GM12892 (cell line): ENCODE results near the gene ADAMTS2.
"Not testable (repeated sequence)": the region's sequence is repeated elsewhere in the genome, so short reads cannot be mapped to it uniquely, and the experiment has no call there.

Source experiments
- DNase-seq: peaks from one replicate; pipeline ENCODE4 v3.0.0; 2011; ENCODE audit not compliant: insufficient read length
- FAIRE-seq: peaks from 2 replicates; lab custom pipeline; 2011; peaks lifted over from hg19 to GRCh38; lab: Jason Lieb, UNC
- POLR2A ChIP-seq: IDR thresholded peaks from 2 replicates; pipeline ENCODE4 v1.6.1; 2011; ENCODE audit warnings: low read depth, low read length, control low read depth
- POLR2AphosphoS5 ChIP-seq: IDR thresholded peaks from 2 replicates; pipeline ENCODE4 v1.6.1; 2011; ENCODE audit warnings: low read depth, low read length, control low read depth
- TAF1 ChIP-seq: IDR thresholded peaks from 2 replicates; pipeline ENCODE4 v1.6.1; 2011; ENCODE audit warnings: low read depth, mild to moderate bottlenecking, control low read depth, low read length, borderline replicate concordance

ADAMTS2 gene

DNA sequence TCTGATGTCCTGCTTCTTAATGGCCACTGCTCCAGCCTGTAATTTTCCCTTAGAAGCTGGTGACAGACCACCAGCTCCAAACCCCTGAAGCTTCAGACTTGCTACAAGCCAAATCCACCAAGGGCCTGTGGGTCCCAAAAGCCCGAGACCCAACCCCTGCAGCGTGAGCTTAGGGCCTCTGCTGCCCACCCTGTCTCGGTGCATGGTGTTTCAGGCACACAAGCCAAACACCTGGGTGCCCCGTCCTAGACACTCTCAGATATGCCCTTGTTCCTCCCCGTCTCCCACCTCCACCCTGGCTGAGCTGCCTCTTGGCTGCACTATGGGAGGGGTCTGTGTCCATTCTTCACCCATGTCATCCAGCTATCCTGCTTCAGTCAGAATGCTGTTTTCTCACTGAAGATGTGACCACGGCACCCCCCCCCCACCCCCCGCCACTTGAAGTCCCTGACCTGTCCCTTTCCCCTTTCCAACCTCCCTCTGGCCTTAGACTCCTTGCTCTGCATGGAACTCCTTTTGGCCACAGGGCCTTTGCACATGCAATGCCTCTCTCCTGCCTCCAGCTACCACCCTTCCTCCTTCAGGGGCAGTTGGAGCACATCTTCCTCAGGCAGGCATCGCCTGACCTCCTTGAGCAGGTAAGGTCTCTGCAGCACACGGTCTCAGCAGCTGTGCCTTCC, 229.3 kb downstream of the ADAMTS2 start:
- DNase-seq (no peak), FAIRE-seq (no peak)
- TF ChIP-seq POLR2A, result no peak
- TF ChIP-seq POLR2AphosphoS5, result no peak
- TF ChIP-seq TAF1, result no peak

DNA sequence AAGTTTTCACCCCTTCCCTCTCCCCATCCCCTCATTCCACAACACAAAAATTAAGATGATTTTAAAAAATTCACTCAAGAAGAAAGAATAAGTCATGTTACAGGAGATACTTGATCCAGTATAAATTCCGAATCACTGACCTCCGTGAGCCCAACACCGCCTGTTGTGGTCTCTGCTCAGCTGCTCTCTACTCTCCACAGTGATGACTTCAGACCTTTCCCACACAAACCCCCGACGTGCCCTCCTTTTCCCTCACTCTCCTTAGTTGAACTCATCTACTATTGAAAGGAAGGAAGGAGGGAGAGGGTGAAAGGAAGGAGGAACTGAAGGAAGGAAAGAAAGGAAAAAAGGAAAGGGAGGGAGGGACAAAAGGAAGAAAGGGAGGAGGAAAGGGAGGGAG, 230.0 kb downstream of the ADAMTS2 start:
- no peak for TF ChIP-seq TAF1
- TF ChIP-seq POLR2AphosphoS5, result no peak
- TF ChIP-seq POLR2A, result no peak
- DNase-seq, result no peak
- FAIRE-seq, result no peak

DNA sequence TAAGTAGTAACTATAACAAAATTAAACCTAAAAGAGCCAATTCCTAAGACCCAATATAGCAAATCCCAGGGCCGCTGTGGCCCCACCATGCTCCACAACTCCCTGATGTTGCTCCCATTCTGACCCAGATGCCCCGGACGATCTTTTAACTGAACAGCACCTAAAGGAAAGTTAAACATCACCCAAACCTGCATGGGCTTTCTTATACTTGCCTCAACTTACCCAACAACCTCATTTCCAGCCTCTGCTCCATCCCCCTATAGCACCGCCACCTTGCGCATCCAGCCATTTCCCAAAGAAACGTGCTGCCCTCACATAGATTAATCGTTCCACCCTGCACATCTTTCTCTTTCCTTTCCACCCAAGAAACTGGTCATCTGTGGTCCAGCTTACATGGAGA, 230.5 kb downstream of the ADAMTS2 start:
- no peak for DNase-seq
- FAIRE-seq, result no peak
- TF ChIP-seq TAF1, result no peak
- no peak for TF ChIP-seq POLR2AphosphoS5
- TF ChIP-seq POLR2A, result no peak

DNA sequence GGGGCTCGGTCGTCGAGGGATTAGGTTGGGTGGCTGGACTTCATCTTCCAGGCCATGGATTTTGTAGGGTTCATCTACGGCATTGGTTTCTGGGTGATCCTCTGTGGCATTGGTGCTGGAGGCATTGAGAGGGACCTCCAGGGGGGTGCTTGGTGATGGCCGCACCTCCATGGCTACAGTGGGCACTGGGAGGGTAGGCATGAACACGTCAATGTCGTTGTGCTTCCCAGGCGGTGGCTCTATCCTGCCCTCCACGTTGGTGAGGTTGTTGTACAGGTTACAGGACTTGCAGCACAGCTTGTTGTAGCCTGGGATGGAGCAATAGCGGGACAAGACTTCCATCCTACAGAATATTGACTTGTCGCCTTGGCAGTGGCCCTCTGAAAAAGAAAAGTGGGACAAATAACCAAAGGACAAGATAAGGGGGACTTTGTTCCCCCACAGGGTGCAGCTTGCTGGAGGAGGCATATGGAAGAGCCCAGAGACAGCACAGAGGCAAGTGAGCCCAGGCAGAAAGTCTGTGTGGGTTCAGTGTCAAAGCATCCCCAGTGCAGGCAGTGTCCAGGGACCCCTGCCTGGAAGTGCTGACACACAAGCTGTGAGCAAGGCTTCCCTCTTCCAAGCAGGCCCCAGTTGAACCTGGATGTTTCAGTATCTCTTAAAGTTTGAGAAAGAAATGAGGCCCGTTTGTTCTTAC, 231.2 kb downstream of the ADAMTS2 start:
- TF ChIP-seq POLR2AphosphoS5 (no peak), TAF1 (no peak), POLR2A (no peak)
- FAIRE-seq (no peak), DNase-seq (no peak)

DNA sequence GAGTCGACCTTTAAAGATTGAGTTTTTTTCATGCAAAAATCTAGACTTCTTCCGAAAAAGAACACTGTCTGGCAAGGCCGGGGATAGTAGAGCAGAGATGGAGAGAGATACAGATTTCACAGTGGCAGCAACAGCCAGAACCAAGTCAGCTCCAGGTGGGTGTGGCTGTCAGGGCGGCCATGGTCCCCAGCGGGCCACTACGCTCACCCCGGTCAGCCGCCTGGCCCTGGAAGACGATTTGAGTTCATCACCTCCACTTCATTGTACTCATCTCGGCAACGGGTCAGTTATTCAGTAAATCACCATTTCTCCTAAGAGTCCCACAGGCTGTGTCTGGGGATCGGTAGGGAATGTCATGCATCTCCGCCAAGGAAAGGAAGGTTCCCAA, 232.1 kb downstream of the ADAMTS2 start:
- no peak for DNase-seq
- no peak for FAIRE-seq
- no peak for TF ChIP-seq POLR2AphosphoS5
- no peak for TF ChIP-seq POLR2A
- no peak for TF ChIP-seq TAF1

DNA sequence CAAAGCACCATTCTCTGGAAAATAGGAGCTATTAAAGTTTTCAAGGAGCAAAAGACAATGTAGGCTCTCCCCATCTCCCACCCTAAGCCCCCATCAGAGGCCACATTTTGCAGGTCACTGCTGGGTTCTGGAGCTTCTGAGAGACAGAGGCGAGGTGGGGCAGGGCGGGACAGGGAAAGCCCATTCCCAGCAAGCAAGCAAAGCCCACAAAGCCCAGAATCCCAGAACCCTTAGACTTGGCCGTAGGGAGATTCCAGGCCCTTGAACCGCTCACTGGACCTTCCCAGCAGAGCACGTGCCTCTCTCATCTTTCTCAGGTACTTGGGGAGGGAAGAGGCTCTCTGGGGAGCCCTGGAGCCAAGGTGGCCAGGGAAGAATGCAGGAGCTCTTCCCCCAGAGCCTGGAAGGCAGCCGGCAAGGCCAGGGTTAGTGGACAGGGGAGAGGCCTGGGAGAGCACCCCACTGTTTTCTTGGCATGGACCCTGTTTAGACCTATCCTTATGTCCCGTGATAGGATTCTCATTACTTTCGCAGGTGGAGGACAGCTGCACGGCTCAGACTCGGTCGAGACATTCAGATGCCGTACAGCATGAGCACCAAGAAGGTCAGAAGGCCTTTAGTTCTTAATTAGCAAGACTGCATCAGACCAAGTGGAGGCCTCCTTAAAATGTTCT, 232.7 kb downstream of the ADAMTS2 start:
- DNase-seq (no peak), FAIRE-seq (no peak)
- TF ChIP-seq POLR2A, result no peak
- TF ChIP-seq POLR2AphosphoS5, result no peak
- no peak for TF ChIP-seq TAF1

DNA sequence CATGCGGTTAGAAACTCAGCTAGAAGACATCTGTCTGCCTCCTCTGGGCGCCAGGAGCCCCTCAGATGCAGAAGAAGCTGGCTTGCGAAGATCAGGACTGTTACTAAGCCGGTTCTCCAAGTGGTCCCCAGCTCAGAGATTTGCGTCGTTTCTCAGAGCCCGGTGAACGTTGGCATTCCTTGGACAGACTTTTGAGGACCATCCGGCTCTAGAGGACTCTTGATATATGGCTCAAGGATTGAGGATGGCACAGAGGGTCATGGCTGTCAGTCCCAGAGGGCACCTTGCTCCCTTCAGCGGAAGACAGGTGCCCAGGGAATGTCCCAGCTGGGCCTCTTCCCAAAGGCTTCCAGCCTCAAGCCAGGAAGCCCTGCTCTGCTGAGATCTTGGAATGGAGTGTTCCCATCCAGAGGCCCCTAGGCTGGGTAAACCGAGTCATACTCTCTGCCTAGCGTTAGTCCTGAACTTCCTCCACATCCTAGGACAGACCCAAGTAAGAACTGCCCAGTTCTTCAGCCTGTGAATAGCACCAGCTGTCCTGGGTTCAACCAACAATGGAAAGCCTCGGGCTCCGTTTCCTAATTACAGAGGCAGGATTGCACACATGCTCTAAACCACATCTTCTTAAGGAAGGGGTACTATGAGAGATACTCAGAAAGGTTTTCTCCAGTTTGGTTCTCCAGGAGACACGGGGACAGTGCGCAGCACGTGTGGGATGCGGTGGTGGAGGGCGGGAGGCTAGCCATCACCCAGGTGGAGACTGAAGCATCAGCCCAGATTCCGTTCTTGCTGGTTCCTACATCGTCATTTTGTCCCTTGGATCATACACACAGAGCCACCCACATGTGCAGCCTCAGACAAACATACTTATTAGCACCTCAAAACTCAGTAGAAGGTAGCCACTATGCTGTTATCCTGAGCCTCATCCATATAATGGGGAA, 233.7 kb downstream of the ADAMTS2 start:
- DNase-seq, result no peak
- no peak for FAIRE-seq
- TF ChIP-seq POLR2A (no peak), POLR2AphosphoS5 (no peak), TAF1 (no peak)

DNA sequence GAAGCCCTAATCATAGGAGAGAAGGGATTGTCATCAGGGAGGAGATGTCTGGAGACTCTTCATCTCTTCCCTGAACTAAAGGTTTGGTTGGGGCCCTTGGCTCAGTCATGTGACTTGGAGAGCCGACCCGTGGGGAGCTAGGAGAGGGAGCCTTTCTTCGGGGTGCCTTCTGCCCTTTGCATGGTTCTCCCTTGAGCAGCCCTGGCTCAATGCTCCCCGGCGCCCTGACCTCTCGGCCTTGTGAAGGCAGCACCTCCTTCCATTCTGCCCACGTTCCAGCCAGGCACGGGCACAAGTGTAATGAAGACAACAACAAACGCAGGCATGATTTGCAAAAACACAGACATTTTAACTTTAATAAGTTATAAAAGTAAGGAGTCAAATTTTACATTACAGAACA, 234.7 kb downstream of the ADAMTS2 start:
- no peak for FAIRE-seq
- DNase-seq, result no peak
- TF ChIP-seq POLR2A, result no peak
- no peak for TF ChIP-seq TAF1
- TF ChIP-seq POLR2AphosphoS5, result no peak

DNA sequence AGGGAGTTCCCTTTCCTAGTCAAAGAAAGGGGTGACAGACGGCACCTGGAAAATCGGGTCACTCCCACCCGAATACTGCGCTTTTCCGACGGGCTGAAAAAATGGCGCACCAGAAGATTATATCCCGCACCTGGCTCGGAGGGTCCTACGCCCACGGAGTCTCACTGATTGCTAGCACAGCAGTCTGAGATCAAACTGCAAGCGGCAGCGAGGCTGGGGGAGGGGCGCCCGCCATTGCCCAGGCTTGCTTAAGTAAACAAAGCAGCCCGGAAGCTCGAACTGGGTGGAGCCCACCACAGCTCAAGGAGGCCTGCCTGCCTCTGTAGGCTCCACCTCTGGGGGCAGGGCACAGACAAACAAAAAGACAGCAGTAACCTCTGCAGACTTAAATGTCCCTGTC, 244.0 kb downstream of the ADAMTS2 start:
- not testable (repeated sequence) for DNase-seq, FAIRE-seq

DNA sequence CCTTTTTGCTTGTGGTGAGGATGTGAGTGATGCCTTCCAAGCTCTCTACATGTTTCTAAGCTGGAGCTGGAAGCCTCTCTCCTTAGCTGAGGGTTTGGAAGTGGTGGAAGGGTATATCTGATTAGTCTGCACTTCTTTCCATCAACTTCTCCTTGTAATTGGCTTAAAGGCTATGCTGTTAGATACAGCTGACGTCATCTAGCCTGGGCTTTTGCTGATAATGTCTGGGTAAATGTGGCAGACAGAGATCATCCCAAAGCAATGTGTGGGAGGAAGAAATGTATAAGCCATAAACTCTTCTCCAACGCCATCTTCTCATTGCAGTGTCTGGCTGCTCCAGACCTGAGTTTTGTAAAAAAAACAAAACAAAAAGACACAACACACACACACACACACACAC, 255.8 kb downstream of the ADAMTS2 start:
- TF ChIP-seq POLR2A (no peak), POLR2AphosphoS5 (no peak), TAF1 (no peak)
- DNase-seq (no peak), FAIRE-seq (no peak)

DNA sequence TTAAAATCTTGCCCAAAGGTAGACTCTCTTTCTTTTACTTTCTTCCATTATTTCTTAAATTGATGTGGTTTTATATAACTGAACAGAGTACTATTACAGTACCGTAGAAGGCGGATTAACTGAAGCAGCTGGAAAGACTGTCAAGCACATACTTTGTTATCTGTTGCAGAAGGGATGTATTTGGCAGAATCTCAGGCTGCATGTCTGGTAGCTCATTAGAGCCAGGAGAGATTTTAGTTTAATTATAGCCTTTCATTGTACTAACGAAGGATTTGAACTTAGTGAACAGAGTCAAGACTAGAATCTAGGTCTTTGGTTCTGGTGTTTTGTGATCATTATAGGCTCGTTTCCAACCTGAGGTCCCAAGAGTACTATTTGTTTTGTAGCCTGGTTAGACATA, 264.5 kb downstream of the ADAMTS2 start:
- no peak for DNase-seq
- no peak for TF ChIP-seq TAF1
- TF ChIP-seq POLR2A, result no peak
- TF ChIP-seq POLR2AphosphoS5, result no peak
- no peak for FAIRE-seq
